Effector memory CD4-positive, alpha-beta T cell (primary cell): ENCODE measurements around the gene SBF1.
"Not testable (repeated sequence)": the region's sequence is repeated elsewhere in the genome, so short reads cannot be mapped to it uniquely, and the experiment has no call there.

ENCODE experiments used
- DNase-seq, 3 donors: peaks; one replicate each; pipeline ENCODE4 v3.0.0-alpha.2; 2020
- H3K27ac ChIP-seq: 2 replicates; pipeline ENCODE4 v1.7.0; 2013; ENCODE audit warnings: mild to moderate bottlenecking, low read length, moderate library complexity; ENCODE audit not compliant: insufficient read depth, poor library complexity, severe bottlenecking
- H3K27me3 ChIP-seq: replicated peaks from 2 replicates; pipeline ENCODE4 v1.7.0; 2013; ENCODE audit warnings: mild to moderate bottlenecking, low read length; ENCODE audit not compliant: insufficient read depth, control insufficient read depth, poor library complexity, severe bottlenecking
- H3K36me3 ChIP-seq: 2 replicates; pipeline ENCODE4 v1.7.0; 2013; ENCODE audit warnings: mild to moderate bottlenecking, low read length, moderate library complexity; ENCODE audit not compliant: control insufficient read depth, insufficient read depth
- H3K4me1 ChIP-seq: 2 replicates; pipeline ENCODE4 v1.7.0; 2013; ENCODE audit warnings: low read length, mild to moderate bottlenecking; ENCODE audit not compliant: control insufficient read depth, insufficient read depth, poor library complexity, severe bottlenecking
- H3K4me3 ChIP-seq: 2 replicates; pipeline ENCODE4 v1.7.0; 2013; ENCODE audit warnings: low read length, low read depth, mild to moderate bottlenecking; ENCODE audit not compliant: insufficient read depth, poor library complexity, severe bottlenecking
- H3K9me3 ChIP-seq: 2 replicates; pipeline ENCODE4 v1.7.0; 2013; ENCODE audit warnings: mild to moderate bottlenecking, low read length, moderate library complexity; ENCODE audit not compliant: control insufficient read depth

SBF1 gene

GRCh38 chr22:50399751-50400331 is 75.0 kb downstream of the SBF1 start:
- Histone ChIP-seq H3K27me3 (no peaks in the 10 kb centered on the region), H3K4me1 (no peaks in the 10 kb centered on the region), H3K27ac (no peak overlapping the region), H3K36me3 (peaks cover 17% of the 10 kb centered on the region), H3K9me3 (no peaks in the 10 kb centered on the region), H3K4me3 (no peak overlapping the region)
- no peak for DNase-seq

GRCh38 chr22:50398831-50399648 is 75.8 kb downstream of the SBF1 start:
- Histone ChIP-seq H3K27ac (no peak overlapping the region), H3K9me3 (no peaks in the 10 kb centered on the region), H3K4me3 (no peak overlapping the region), H3K4me1 (no peaks in the 10 kb centered on the region), H3K27me3 (no peaks in the 10 kb centered on the region), H3K36me3 (peaks cover 18% of the 10 kb centered on the region)
- no peak for DNase-seq

- H3K36me3 ChIP-seq: peaks cover 20% of the 10 kb centered on the region
- H3K27me3 ChIP-seq, H3K27ac ChIP-seq, DNase-seq, H3K4me1 ChIP-seq, H3K4me3 ChIP-seq, H3K9me3 ChIP-seq: not testable (repeated sequence)
Observed at GRCh38 chr22:50397371-50398060, 77.3 kb downstream of the SBF1 start.

GRCh38 chr22:50396751-50397370 is 78.0 kb downstream of the SBF1 start:
- DNase-seq: no peak
- no peaks in the 10 kb centered on the region for H3K27me3 ChIP-seq
- H3K36me3 ChIP-seq: peaks cover 20% of the 10 kb centered on the region
- no peaks in the 10 kb centered on the region for H3K4me1 ChIP-seq
- no peak overlapping the region for H3K4me3 ChIP-seq
- no peak overlapping the region for H3K27ac ChIP-seq
- no peaks in the 10 kb centered on the region for H3K9me3 ChIP-seq
